ENCODE results near the gene SAC3D1. TPM values are rescaled to one million over a fixed set of nuclear protein-coding genes. Genes with fewer than 3 reads are reported as not detected.

The SAC3D1 gene
- total RNA-seq, 1 experiment from 2014 or later: 61.0 TPM

- Histone ChIP-seq H2AFZ (ENCODE audit: low read length) (no peak overlapping the region), H4K20me1 (ENCODE audit: low read length) (peaks cover 5% of the 10 kb centered on the region; the same call in 1 of the 2 replicates), H3K79me2 (ENCODE audit: low read length) (peaks cover 35% of the 10 kb centered on the region), H3K4me2 (ENCODE audit: low read length) (peak overlapping the region; percentile 98), H3K9me2 (replicated peaks; ENCODE audit: low read length) (no peaks in the 10 kb centered on the region), H3K27me3 (ENCODE audit: low read length) (no peaks in the 10 kb centered on the region), H3F3A (ENCODE audit: low read length, unreplicated experiment) (peaks cover 3% of the 10 kb centered on the region), H3K9me3 (ENCODE audit: low read length) (no peaks in the 10 kb centered on the region), H3K4me1 (ENCODE audit: insufficient read depth, low read length) (peaks cover 35% of the 10 kb centered on the region), H3K4me3 (ENCODE audit: low read length) (peak overlapping the region; percentile 97; the same call in 1 of the 2 replicates), H3K36me3 (ENCODE audit: low read depth, low read length) (peaks cover 16% of the 10 kb centered on the region), H3K9ac (ENCODE audit: low read length) (no peak overlapping the region), H3K27ac (ENCODE audit: low read length) (peak overlapping the region; percentile 43)
- intact Hi-C loops (cut with micrococcal nuclease): loop anchor here (2.0 kb wide), 1 partner anchor 41 kb away; the partner anchor contains the start of genes CDCA5 and ZFPL1
- POLR2A ChIA-PET (ENCODE audit: unreplicated experiment): no interaction called here
- no peak for TF ChIP-seq EZH2 (IDR thresholded peaks at IDR 0.05; ENCODE audit: low read length, unreplicated experiment)
- no peak for TF ChIP-seq EZH2phosphoT487 (IDR thresholded peaks at IDR 0.05; ENCODE audit: borderline replicate concordance, low read length)
- no peak for TF ChIP-seq CTCF (conservative IDR thresholded peaks at IDR 0.05; ENCODE audit: low read depth, low read length)
- no TSS peak for BruUV-seq (replicated peaks)
- DNase-seq (peak; percentile 84), ATAC-seq (peak; percentile 9)
- CTCF ChIA-PET: no interaction called here
Observed at GRCh38 chr11:65043881-65044501, 3.0 kb downstream of the SAC3D1 start.

GRCh38 chr11:65045061-65045460 lies 4.1 kb downstream of the SAC3D1 start:
- intact Hi-C loops (cut with micrococcal nuclease): no loop called here
- Histone ChIP-seq H3K4me3 (ENCODE audit: low read length) (no peak overlapping the region), H3K27ac (ENCODE audit: low read length) (no peak overlapping the region), H3K27me3 (ENCODE audit: low read length) (no peaks in the 10 kb centered on the region), H3K9me3 (ENCODE audit: low read length) (no peaks in the 10 kb centered on the region), H3K9ac (ENCODE audit: low read length) (no peak overlapping the region), H4K20me1 (ENCODE audit: low read length) (peaks cover 5% of the 10 kb centered on the region; the same call in 1 of the 2 replicates), H3K9me2 (replicated peaks; ENCODE audit: low read length) (no peaks in the 10 kb centered on the region), H3K36me3 (ENCODE audit: low read depth, low read length) (peaks cover 16% of the 10 kb centered on the region), H2AFZ (ENCODE audit: low read length) (no peak overlapping the region), H3K79me2 (ENCODE audit: low read length) (peaks cover 35% of the 10 kb centered on the region), H3K4me1 (ENCODE audit: insufficient read depth, low read length) (peaks cover 31% of the 10 kb centered on the region), H3F3A (ENCODE audit: low read length, unreplicated experiment) (peaks cover 3% of the 10 kb centered on the region), H3K4me2 (ENCODE audit: low read length) (no peak overlapping the region)
- BruUV-seq (replicated peaks): no TSS peak
- no peak for ATAC-seq
- DNase-seq: no peak
- POLR2A ChIA-PET (ENCODE audit: unreplicated experiment): interaction anchor here (0.7 kb wide), 1 partner anchor 617 kb away, joined by 3 read pairs; no protein-coding TSS in a partner anchor
- CTCF ChIA-PET: no interaction called here
- TF ChIP-seq EZH2 (IDR thresholded peaks at IDR 0.05; ENCODE audit: low read length, unreplicated experiment): no peak
- no peak for TF ChIP-seq EZH2phosphoT487 (IDR thresholded peaks at IDR 0.05; ENCODE audit: borderline replicate concordance, low read length)
- TF ChIP-seq CTCF (conservative IDR thresholded peaks at IDR 0.05; ENCODE audit: low read depth, low read length): no peak

GRCh38 chr11:65045728-65046127 lies 4.7 kb downstream of the SAC3D1 start:
- H3K9me3 ChIP-seq (ENCODE audit: low read length): no peaks in the 10 kb centered on the region
- H3K4me1 ChIP-seq (ENCODE audit: insufficient read depth, low read length): peaks cover 25% of the 10 kb centered on the region
- no peaks in the 10 kb centered on the region for H3K27me3 ChIP-seq (ENCODE audit: low read length)
- DNase-seq (no peak), ATAC-seq (no peak)
- no peak overlapping the region for H3K27ac ChIP-seq (ENCODE audit: low read length)
- intact Hi-C loops (cut with micrococcal nuclease): no loop called here
- no peak overlapping the region for H3K9ac ChIP-seq (ENCODE audit: low read length)
- no peak for TF ChIP-seq CTCF (conservative IDR thresholded peaks at IDR 0.05; ENCODE audit: low read depth, low read length)
- TF ChIP-seq EZH2 (IDR thresholded peaks at IDR 0.05; ENCODE audit: low read length, unreplicated experiment): no peak
- no peak for TF ChIP-seq EZH2phosphoT487 (IDR thresholded peaks at IDR 0.05; ENCODE audit: borderline replicate concordance, low read length)
- no peaks in the 10 kb centered on the region for H3F3A ChIP-seq (ENCODE audit: low read length, unreplicated experiment)
- peaks cover 5% of the 10 kb centered on the region; the same call in 1 of the 2 replicates for H4K20me1 ChIP-seq (ENCODE audit: low read length)
- CTCF ChIA-PET: no interaction called here
- no peaks in the 10 kb centered on the region for H3K9me2 ChIP-seq (replicated peaks; ENCODE audit: low read length)
- H3K79me2 ChIP-seq (ENCODE audit: low read length): peaks cover 35% of the 10 kb centered on the region
- POLR2A ChIA-PET (ENCODE audit: unreplicated experiment): no interaction called here
- no peak overlapping the region for H3K4me3 ChIP-seq (ENCODE audit: low read length)
- no peak overlapping the region for H2AFZ ChIP-seq (ENCODE audit: low read length)
- H3K36me3 ChIP-seq (ENCODE audit: low read depth, low read length): peaks cover 16% of the 10 kb centered on the region
- BruUV-seq (replicated peaks): no TSS peak
- H3K4me2 ChIP-seq (ENCODE audit: low read length): no peak overlapping the region
